GM12878 (cell line): ENCODE measurements around the gene KIAA2012.

Experiments
- ATF7 ChIP-seq: fragments of 450-650 bp; IDR thresholded peaks from 2 replicates; pipeline ENCODE4 v1.6.1; 2016; ENCODE audit warnings: low read depth, mild to moderate bottlenecking
- BRCA1 ChIP-seq: IDR thresholded peaks from 2 replicates; pipeline ENCODE4 v1.6.1; 2011; ENCODE audit warnings: low read depth, low read length, improper control_type of control experiment
- CHD2 ChIP-seq: IDR thresholded peaks from 2 replicates; pipeline ENCODE4 v1.6.1; 2011; ENCODE audit warnings: low read depth, low read length, improper control_type of control experiment, borderline replicate concordance
- CTCF ChIP-seq, 3 experiments: IDR thresholded peaks in 2 of 3; conservative IDR thresholded peaks in 1 of 3; 2 replicates each; pipeline ENCODE4 v1.5.1; 2011; ENCODE audit warnings: low read depth in 3 of 3, low read length in 3 of 3, mild to moderate bottlenecking in 3 of 3, control low read depth in 2 of 3, moderate library complexity in 2 of 3, inconsistent platforms in 1 of 3, mixed read lengths in 1 of 3; ENCODE audit not compliant: control insufficient read depth in 2 of 3, insufficient read depth in 1 of 3; ENCODE audit errors: extremely low read depth in 1 of 3
- DPF2 ChIP-seq: fragments of 450-650 bp; IDR thresholded peaks from 2 replicates; pipeline ENCODE4 v1.6.1; 2017; ENCODE audit warnings: mild to moderate bottlenecking
- NRF1 ChIP-seq: conservative IDR thresholded peaks from 2 replicates; pipeline ENCODE4 v1.6.1; 2011; ENCODE audit warnings: mild to moderate bottlenecking, low read depth, low read length, improper control_type of control experiment
- POLR2A ChIP-seq: IDR thresholded peaks from 2 replicates; pipeline ENCODE4 v1.6.1; 2011; ENCODE audit warnings: low read depth, mild to moderate bottlenecking, low read length
- POLR2AphosphoS5 ChIP-seq: IDR thresholded peaks from 2 replicates; pipeline ENCODE4 v1.6.1; 2011; ENCODE audit warnings: mild to moderate bottlenecking, low read length, inconsistent platforms
- SIX5 ChIP-seq: IDR thresholded peaks from 2 replicates; pipeline ENCODE4 v1.6.1; 2011; ENCODE audit warnings: mild to moderate bottlenecking, low read depth, low read length, moderate library complexity; ENCODE audit not compliant: severe bottlenecking
- ZNF274 ChIP-seq: IDR thresholded peaks from one replicate; pipeline ENCODE4 v1.8.0; 2011; ENCODE audit not compliant: insufficient read length, insufficient read depth
- TF ChIP-seq, protein P1 (sequence below): IDR thresholded peaks from 2 replicates; pipeline ENCODE4 v1.6.1; 2012; ENCODE audit warnings: low read depth, low read length, improper control_type of control experiment

DNA sequence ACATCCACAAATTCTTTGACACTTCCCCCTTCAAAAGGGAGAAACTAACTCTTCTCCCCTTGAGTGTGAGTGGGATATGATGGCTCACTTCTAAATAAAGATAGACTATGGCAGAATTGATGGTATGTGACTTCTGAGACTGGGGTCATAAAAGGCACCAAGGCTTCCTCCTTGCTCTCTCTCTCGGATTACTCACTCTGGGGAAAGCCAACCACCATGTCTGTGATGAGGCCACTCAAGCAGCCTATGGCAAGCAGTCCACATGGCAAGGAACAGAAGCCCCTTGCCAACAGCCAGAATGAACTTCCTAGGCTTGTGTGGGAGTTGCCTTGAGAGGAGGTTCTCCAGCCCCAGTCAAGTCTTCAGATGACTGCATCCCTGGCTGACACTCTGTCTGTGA lies 43.6 kb downstream of the KIAA2012 start:
- TF ChIP-seq ZNF274 (no peak), ATF7 (no peak), CHD2 (no peak), DPF2 (no peak), CTCF (IDR thresholded peaks at IDR 0.05 in 2 of 3, conservative IDR thresholded peaks at IDR 0.05 in 1 of 3; ENCODE audit: control insufficient read depth in 2 of 3, extremely low read depth in 1 of 3, insufficient read depth in 1 of 3, low read depth in 3 of 3, low read length in 3 of 3) (no peak), SIX5 (no peak), POLR2AphosphoS5 (no peak), NRF1 (no peak), BRCA1 (no peak), POLR2A (no peak)
- TF ChIP-seq, protein P1, sequence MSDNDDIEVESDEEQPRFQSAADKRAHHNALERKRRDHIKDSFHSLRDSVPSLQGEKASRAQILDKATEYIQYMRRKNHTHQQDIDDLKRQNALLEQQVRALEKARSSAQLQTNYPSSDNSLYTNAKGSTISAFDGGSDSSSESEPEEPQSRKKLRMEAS, result no peak
